Measurements from ENCODE around the gene MAP2K5.

Gene MAP2K5

GRCh38 chr15:67613211-67613610 lies 70.7 kb downstream of the MAP2K5 start:
- ChIA-PET POLR2A (no interaction called here), CTCF (interaction anchor here (1.0 kb wide), 2 partner anchors 10 to 12 kb away, joined by 3 read pairs; no protein-coding TSS in a partner anchor)
- Histone ChIP-seq H3K4me3 (ENCODE audit: low read depth, low read length) (no peak overlapping the region), H3K9me3 (ENCODE audit: control insufficient read depth, insufficient read depth, low read depth, low read length) (no peaks in the 10 kb centered on the region), H3K4me1 (ENCODE audit: control insufficient read depth, insufficient read depth, low read length) (peaks cover 3% of the 10 kb centered on the region; the same call in 1 of the 2 replicates), H3K27ac (ENCODE audit: extremely low read depth, low read depth, low read length) (no peak overlapping the region), H3K36me3 (ENCODE audit: control insufficient read depth in 2 of 2, insufficient read depth in 1 of 2, low read length in 2 of 2) (no peaks in the 10 kb centered on the region)
- TF ChIP-seq ZNF514 (tag by site-specific recombination; IDR thresholded peaks at IDR 0.05) (no peak), ZNF707 (tag by site-specific recombination; IDR thresholded peaks at IDR 0.05) (no peak), ZNF623 (tag by site-specific recombination; IDR thresholded peaks at IDR 0.05) (no peak), ZBTB48 (tag by site-specific recombination; IDR thresholded peaks at IDR 0.05) (no peak), ZNF311 (tag by site-specific recombination; IDR thresholded peaks at IDR 0.05; ENCODE audit: borderline replicate concordance) (no peak)
- TF ChIP-seq, protein P1, sequence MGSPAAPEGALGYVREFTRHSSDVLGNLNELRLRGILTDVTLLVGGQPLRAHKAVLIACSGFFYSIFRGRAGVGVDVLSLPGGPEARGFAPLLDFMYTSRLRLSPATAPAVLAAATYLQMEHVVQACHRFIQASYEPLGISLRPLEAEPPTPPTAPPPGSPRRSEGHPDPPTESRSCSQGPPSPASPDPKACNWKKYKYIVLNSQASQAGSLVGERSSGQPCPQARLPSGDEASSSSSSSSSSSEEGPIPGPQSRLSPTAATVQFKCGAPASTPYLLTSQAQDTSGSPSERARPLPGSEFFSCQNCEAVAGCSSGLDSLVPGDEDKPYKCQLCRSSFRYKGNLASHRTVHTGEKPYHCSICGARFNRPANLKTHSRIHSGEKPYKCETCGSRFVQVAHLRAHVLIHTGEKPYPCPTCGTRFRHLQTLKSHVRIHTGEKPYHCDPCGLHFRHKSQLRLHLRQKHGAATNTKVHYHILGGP (tag by site-specific recombination; IDR thresholded peaks at IDR 0.05): no peak
- TF ChIP-seq, protein P2, sequence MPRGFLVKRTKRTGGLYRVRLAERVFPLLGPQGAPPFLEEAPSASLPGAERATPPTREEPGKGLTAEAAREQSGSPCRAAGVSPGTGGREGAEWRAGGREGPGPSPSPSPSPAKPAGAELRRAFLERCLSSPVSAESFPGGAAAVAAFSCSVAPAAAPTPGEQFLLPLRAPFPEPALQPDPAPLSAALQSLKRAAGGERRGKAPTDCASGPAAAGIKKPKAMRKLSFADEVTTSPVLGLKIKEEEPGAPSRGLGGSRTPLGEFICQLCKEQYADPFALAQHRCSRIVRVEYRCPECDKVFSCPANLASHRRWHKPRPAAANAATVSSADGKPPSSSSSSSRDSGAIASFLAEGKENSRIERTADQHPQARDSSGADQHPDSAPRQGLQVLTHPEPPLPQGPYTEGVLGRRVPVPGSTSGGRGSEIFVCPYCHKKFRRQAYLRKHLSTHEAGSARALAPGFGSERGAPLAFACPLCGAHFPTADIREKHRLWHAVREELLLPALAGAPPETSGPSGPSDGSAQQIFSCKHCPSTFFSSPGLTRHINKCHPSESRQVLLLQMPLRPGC (tag by site-specific recombination; IDR thresholded peaks at IDR 0.05): no peak

- Histone ChIP-seq H3K36me3 (ENCODE audit: control insufficient read depth in 2 of 2, insufficient read depth in 1 of 2, low read length in 2 of 2) (no peaks in the 10 kb centered on the region), H3K27ac (ENCODE audit: extremely low read depth, low read depth, low read length) (no peak overlapping the region), H3K4me1 (ENCODE audit: control insufficient read depth, insufficient read depth, low read length) (peaks cover 3% of the 10 kb centered on the region; the same call in 1 of the 2 replicates), H3K9me3 (ENCODE audit: control insufficient read depth, insufficient read depth, low read depth, low read length) (no peaks in the 10 kb centered on the region), H3K4me3 (ENCODE audit: low read depth, low read length) (no peak overlapping the region)
- POLR2A ChIA-PET: no interaction called here
- TF ChIP-seq ZNF211 (tag by site-specific recombination; IDR thresholded peaks at IDR 0.05; ENCODE audit: low read depth) (no peak), KLF1 (tag by site-specific recombination; IDR thresholded peaks at IDR 0.05) (no peak), ZNF266 (tag by site-specific recombination; IDR thresholded peaks at IDR 0.05; ENCODE audit: low read depth) (no peak), SCRT1 (tag by site-specific recombination; IDR thresholded peaks at IDR 0.05; ENCODE audit: borderline replicate concordance) (no peak), ZIC2 (tag by site-specific recombination; IDR thresholded peaks at IDR 0.05) (no peak), ZNF155 (tag by site-specific recombination; IDR thresholded peaks at IDR 0.05) (no peak), ZNF133 (tag by site-specific recombination; IDR thresholded peaks at IDR 0.05) (no peak), ZEB2 (tag by site-specific recombination; IDR thresholded peaks at IDR 0.05) (no peak), ZNF114 (tag by site-specific recombination; IDR thresholded peaks at IDR 0.05) (no peak), OSR2 (tag by site-specific recombination; IDR thresholded peaks at IDR 0.05) (no peak), ZNF76 (tag by site-specific recombination; IDR thresholded peaks at IDR 0.05; ENCODE audit: borderline replicate concordance, low read depth) (no peak), ZBTB8A (tag by site-specific recombination; IDR thresholded peaks at IDR 0.05) (no peak)
- TF ChIP-seq, protein P3, sequence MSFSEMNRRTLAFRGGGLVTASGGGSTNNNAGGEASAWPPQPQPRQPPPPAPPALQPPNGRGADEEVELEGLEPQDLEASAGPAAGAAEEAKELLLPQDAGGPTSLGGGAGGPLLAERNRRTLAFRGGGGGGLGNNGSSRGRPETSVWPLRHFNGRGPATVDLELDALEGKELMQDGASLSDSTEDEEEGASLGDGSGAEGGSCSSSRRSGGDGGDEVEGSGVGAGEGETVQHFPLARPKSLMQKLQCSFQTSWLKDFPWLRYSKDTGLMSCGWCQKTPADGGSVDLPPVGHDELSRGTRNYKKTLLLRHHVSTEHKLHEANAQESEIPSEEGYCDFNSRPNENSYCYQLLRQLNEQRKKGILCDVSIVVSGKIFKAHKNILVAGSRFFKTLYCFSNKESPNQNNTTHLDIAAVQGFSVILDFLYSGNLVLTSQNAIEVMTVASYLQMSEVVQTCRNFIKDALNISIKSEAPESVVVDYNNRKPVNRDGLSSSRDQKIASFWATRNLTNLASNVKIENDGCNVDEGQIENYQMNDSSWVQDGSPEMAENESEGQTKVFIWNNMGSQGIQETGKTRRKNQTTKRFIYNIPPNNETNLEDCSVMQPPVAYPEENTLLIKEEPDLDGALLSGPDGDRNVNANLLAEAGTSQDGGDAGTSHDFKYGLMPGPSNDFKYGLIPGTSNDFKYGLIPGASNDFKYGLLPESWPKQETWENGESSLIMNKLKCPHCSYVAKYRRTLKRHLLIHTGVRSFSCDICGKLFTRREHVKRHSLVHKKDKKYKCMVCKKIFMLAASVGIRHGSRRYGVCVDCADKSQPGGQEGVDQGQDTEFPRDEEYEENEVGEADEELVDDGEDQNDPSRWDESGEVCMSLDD (tag by site-specific recombination; IDR thresholded peaks at IDR 0.05): no peak
- CTCF ChIA-PET: interaction anchor here (0.5 to 1.0 kb wide), 4 partner anchors 9 to 913 kb away, joined by 3 read pairs; no protein-coding TSS in a partner anchor
These were observed 71.2 kb downstream of the MAP2K5 start for GRCh38 chr15:67613708-67614107.
